Islet precursor cell (in vitro differentiated cells): ENCODE results near the gene FLVCR2.
"Not testable (repeated sequence)": the region's sequence is repeated elsewhere in the genome, so short reads cannot be mapped to it uniquely, and the experiment has no call there.

Source experiments
- DNase-seq: peaks from one replicate; pipeline ENCODE4 v3.0.0-alpha.2; 2018

Gene FLVCR2

GRCh38 chr14:75673345-75674035, 95.1 kb downstream of the FLVCR2 start:
- no peak for DNase-seq

DNA sequence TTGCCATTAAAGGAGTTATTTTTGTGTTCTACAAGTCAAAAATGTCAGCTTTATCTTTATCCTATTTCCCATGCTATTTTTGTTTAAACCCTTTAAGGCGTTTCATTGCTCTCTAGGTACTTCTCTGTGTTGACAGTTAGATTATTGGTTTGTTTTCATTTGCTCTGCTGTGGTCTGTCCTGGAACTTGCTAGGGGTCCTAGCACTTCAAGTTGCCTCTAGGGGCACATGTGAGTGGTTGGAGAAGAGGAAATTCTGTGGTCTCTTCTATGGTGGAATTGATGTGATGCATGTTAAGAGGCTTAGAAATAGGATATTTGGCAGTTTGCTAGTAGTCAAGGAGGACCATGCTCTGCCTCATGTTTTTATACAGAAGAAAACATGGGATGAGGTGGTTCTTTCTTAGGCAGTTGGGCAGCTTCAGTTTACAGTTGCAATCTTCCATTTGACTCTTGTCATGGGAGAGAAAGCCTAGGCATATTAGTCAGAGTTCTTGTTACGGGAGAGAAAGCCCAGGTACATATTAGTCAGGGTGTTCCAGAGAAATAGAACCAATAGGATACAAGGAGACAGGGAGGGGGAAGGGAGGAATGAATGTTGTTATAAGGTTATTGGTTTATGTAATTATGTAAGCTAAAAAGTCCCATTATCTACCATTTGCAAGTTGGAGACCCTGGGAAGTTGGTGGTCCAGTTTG, 97.0 kb downstream of the FLVCR2 start:
- DNase-seq, result no peak

- DNase-seq, result no peak
These were observed 107.5 kb downstream of the FLVCR2 start for GRCh38 chr14:75685910-75686309.

GRCh38 chr14:75689012-75689411, 110.6 kb downstream of the FLVCR2 start:
- DNase-seq, result no peak

DNA sequence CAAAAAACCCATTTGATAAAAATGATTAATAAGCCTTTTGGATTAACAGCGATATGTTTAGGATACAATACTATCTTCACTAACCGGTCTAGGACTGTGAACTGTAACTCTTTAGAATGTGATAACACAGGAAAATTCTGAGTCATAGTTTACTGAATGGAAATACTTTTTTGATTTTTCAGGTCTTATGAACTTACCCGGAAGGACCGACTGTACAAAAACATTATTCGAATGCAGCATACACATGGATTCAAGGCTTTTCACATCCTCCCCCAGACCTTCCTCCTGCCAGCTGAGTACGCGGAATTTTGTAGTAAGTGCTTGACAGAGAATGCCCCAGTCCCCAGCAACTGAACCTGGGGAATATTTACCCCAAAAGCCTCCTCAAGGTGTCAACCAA, 111.6 kb downstream of the FLVCR2 start:
- no peak for DNase-seq

DNA sequence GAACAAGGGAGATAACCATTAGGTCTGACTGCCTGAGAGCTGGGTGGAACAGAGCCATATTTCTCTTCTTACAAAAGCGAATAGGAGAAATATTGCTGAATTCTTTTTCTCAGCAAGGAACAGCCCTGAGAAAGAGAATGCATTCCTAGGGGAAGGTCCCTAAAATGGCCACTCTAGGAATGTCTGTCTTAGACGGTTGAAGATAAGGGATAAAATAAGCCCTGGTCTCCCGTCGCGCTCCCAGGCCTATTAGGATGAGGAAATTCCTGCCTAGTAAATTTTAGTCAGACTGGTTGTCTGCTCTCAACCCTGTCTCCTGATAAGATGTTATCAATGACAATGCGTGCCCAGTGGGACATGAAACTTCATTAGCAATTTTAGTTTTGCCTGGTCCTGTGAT, 116.6 kb downstream of the FLVCR2 start:
- not testable (repeated sequence) for DNase-seq

DNA sequence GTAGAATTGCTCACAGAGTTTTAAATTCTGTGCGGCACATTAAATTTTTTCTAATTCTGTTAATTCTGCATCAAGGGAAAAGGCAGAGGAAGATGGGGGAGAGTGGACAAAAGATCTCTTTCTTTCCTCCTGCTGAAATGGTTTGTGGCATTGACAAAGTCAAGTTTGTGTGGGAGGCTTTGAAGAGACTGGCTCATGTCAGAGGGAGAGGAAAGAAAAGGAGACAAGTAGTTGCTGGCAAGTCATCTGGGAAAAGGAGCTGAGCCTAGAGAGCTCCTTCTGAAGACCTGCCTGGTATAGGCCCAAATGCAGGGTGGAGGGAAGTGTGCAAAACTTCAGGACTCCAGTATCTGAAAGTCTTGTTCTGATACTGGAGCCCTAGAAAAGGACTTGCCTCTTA, 119.0 kb downstream of the FLVCR2 start:
- no peak for DNase-seq
